HepG2 (cell line): Measurements from ENCODE around the gene PARVB. TPM values are rescaled to one million over a fixed set of nuclear protein-coding genes. Genes with fewer than 3 reads are reported as not detected.

Experiments used
- ATAC-seq: fragments of 200-7000 bp; cut with Tn5 transposase; 3 replicates; pipeline ENCODE4 v1.9.1; 2020; ENCODE audit warnings: mild to moderate bottlenecking, moderate library complexity
- BruUV-seq: library from RNA; stranded (reverse); fragments of 400-500 nt; replicated peaks from 2 replicates; lab custom pipeline; 2021; lab: Mats Ljungman, UMichigan
- CTCF ChIA-PET: fragments of 300-600 bp; formaldehyde crosslinking; extraction: SDS; loops from one replicate; lab custom pipeline; 2021; ENCODE audit warnings: low total read pairs, inconsistent platforms, low intra/inter-chr PET ratio; lab: Yijun Ruan, JAX
- POLR2A ChIA-PET: fragments of 350-600 bp; sonication (Branson Sonifier 250); formaldehyde crosslinking; loops from one replicate; lab custom pipeline; 2020; ENCODE audit warnings: antibody characterized with exemption, inconsistent platforms; lab: Yijun Ruan, JAX
- DNase-seq: peaks from one replicate; pipeline ENCODE4 v3.0.0-alpha.2; 2015; ENCODE audit warnings: low spot score
- FAIRE-seq: peaks from 3 replicates; lab custom pipeline; 2011; peaks lifted over from hg19 to GRCh38; lab: Jason Lieb, UNC
- H2AFZ ChIP-seq: one replicate; pipeline ENCODE4 v1.6.1; 2011; ENCODE audit warnings: low read length, inconsistent platforms
- H3K27ac ChIP-seq: fragments of 300-600 bp; 3 replicates; pipeline ENCODE4 v1.8.0; 2011; ENCODE audit warnings: mixed run types, mild to moderate bottlenecking, mixed read lengths, low read length, inconsistent platforms; ENCODE audit not compliant: insufficient read depth; ENCODE audit errors: extremely low read length
- H3K27me3 ChIP-seq, 2 experiments: fragments of 200-600 bp in 1 of 2; 2 replicates in 1 of 2; 3 replicates in 1 of 2; pipeline versions ENCODE4 v1.6.0 to v1.8.0; 2011; ENCODE audit warnings: low read length in 2 of 2, mild to moderate bottlenecking in 2 of 2, moderate library complexity in 2 of 2, inconsistent platforms in 1 of 2; ENCODE audit not compliant: insufficient read depth in 2 of 2, control insufficient read depth in 1 of 2
- H3K36me3 ChIP-seq, 2 experiments: fragments of 200-600 bp in 1 of 2; replicated peaks in 1 of 2; 2 replicates in 1 of 2; 3 replicates in 1 of 2; pipeline versions ENCODE4 v1.5.1 to v1.8.0; 2011; ENCODE audit warnings: low read length in 2 of 2, inconsistent platforms in 1 of 2; ENCODE audit not compliant: insufficient read depth in 2 of 2, control insufficient read depth in 1 of 2
- H3K4me1 ChIP-seq: 2 replicates; pipeline ENCODE4 v1.5.1; 2012; ENCODE audit warnings: low read length, inconsistent platforms; ENCODE audit not compliant: insufficient read depth
- H3K4me2 ChIP-seq: 2 replicates; pipeline ENCODE4 v1.6.0; 2011; ENCODE audit warnings: low read depth, low read length, inconsistent platforms
- H3K4me3 ChIP-seq, 3 experiments: fragments of 200-600 bp in 1 of 3; sonication (generic), shearing (Covaris generic) in 1 of 3; replicated peaks in 1 of 3; 2 replicates each; pipeline ENCODE4 v1.5.1; 2011 to 2016; ENCODE audit warnings: low read length in 3 of 3, inconsistent platforms in 2 of 3, low read depth in 2 of 3, mild to moderate bottlenecking in 2 of 3, control low read depth in 1 of 3, mixed read lengths in 1 of 3; ENCODE audit not compliant: insufficient read depth in 1 of 3
- H3K79me2 ChIP-seq: one replicate; pipeline ENCODE4 v1.6.1; 2011; ENCODE audit warnings: low read length, inconsistent platforms; ENCODE audit not compliant: insufficient read depth
- H3K9ac ChIP-seq: 2 replicates; pipeline ENCODE4 v1.6.0; 2011; ENCODE audit warnings: mild to moderate bottlenecking, low read depth, low read length, inconsistent platforms; ENCODE audit not compliant: insufficient read depth
- H3K9me3 ChIP-seq: 2 replicates; pipeline ENCODE4 v1.5.1; 2012; ENCODE audit warnings: mild to moderate bottlenecking, low read length
- H4K20me1 ChIP-seq: 2 replicates; pipeline ENCODE4 v1.6.0; 2011; ENCODE audit warnings: inconsistent platforms, mild to moderate bottlenecking, low read length, moderate library complexity; ENCODE audit not compliant: insufficient read depth
- SRSF1 ChIP-seq: fragments of 200-400 bp; formaldehyde crosslinking; optimal IDR thresholded peaks from 2 replicates; pipeline ENCODE3; 2017; ENCODE audit warnings: mild to moderate bottlenecking, low read depth, low read length, moderate library complexity
- YEATS4 ChIP-seq: sonication (generic); formaldehyde crosslinking; IDR thresholded peaks from 2 replicates; pipeline ENCODE4 v1.4.0; 2020; ENCODE audit warnings: missing genetic modification reagents, borderline replicate concordance
- ZNF121 ChIP-seq: sonication (generic); formaldehyde crosslinking; IDR thresholded peaks from 2 replicates; pipeline ENCODE4 v1.5.0; 2020; ENCODE audit warnings: mild to moderate bottlenecking, missing genetic modification reagents
- WGBS: methylation state at CpG from one replicate; pipeline ENCODE4 v1.1.6; 2017; ENCODE audit warnings: low lambda C conversion rate; 5-methylcytosine and 5-hydroxymethylcytosine counted together
- in situ Hi-C: cut with HindIII; loops from 2 replicates; pipeline ENCODE4 v1.10.0; 2017; ENCODE audit warnings: low pct_unique_long_range_greater_than_20kb; ENCODE audit not compliant: extremely low pct_ligation_motif_present
- intact Hi-C: fragments of 100-400 bp; cut with micrococcal nuclease; formaldehyde crosslinking; loops from one replicate; pipeline ENCODE4 v1.10.0; 2022; ENCODE audit not compliant: unreplicated experiment
- polyA plus RNA-seq, 8 experiments: library from polyadenylated mRNA; depleted of rRNA in 3 of 8; stranded (reverse) in 7 of 8; unstranded in 1 of 8; fragments of >200 nt; fragmentation: Illumina TruSeq in 4 of 8; extraction: Trizol in 4 of 8; gene quantifications; 2 replicates each; pipeline versions ENCODE4 v1.2.1 to v1.2.3, GENCODE V29; 2011 to 2016; ENCODE audit warnings: low read depth in 4 of 8, missing spikeins in 1 of 8, mixed read lengths in 1 of 8; ENCODE audit not compliant: insufficient read depth in 1 of 8
- total RNA-seq, 5 experiments: library from RNA; depleted of rRNA; stranded (reverse); fragments of >200 nt; fragmentation: Illumina TruSeq; extraction: Trizol; gene quantifications; 2 replicates each; pipeline ENCODE4 v1.2.3, GENCODE V29; 2016; ENCODE audit warnings: low read depth in 1 of 5
- TF ChIP-seq, protein P1 (sequence below): sonication (generic); formaldehyde crosslinking; IDR thresholded peaks from 2 replicates; pipeline ENCODE4 v1.4.0; 2020; ENCODE audit warnings: missing genetic modification reagents, borderline replicate concordance
- TF ChIP-seq, protein P2 (sequence below): sonication (generic); formaldehyde crosslinking; IDR thresholded peaks from 2 replicates; pipeline ENCODE4 v1.4.0; 2020; ENCODE audit warnings: mild to moderate bottlenecking, low read depth, missing genetic modification reagents

Gene PARVB
- total and polyA plus RNA-seq, 2 of the 13 experiments (the other 11 are each of a cell fraction or from before 2014, with no cell fraction given), result 0.11 to 0.15 TPM

DNA sequence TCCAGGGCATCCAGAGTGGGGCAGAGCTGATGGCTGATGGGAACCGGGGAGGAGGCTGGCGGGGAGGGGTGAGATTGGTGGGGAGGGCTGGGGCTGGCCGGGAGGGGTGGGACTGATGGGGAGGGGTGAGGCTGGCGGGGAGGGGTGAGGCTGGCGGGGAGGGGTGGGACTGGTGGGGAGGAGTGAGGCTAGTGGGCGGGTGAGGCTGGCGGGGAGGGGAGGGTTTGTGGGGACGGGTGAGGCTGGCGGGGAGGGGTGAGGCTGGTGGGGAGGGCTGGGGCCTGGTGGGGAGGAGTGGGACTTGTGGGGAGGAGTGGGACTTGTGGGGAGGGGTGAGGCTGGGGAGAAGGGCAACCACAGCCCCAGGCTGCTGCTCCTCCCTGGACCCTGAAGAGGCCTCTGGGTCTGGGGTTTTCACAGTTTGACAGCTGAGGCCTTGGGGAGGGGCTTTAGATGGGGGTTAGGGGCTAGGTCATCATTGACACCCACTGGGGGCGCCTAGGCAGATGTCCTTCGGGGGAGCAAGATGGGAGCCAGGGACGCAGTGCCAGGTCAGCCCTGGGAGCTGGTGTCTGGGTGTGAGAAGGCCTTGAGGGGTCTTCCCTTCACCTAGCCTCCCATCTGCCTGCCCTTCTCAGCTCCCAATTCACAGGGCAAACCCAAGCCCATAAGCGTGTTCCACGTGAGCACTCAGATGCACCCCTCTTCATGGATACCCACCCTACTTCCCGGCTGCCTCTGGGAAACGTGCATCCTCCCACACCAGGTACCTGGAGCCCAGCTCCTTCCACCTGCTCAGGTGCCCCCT lies 183.3 kb downstream of the PARVB start:
- H3K79me2 ChIP-seq, result no peaks in the 10 kb centered on the region
- 29% methylated on average over 9 of the region's 16 CpGs for WGBS
- no peak overlapping the region for H3K9ac ChIP-seq
- no peaks in the 10 kb centered on the region for H3K36me3 ChIP-seq
- intact Hi-C loops, result no loop called here
- BruUV-seq, result no TSS peak
- H3K27ac ChIP-seq, result no peak overlapping the region
- no peak overlapping the region for H3K4me3 ChIP-seq
- H3K9me3 ChIP-seq, result no peaks in the 10 kb centered on the region
- CTCF ChIA-PET, result no interaction called here
- H4K20me1 ChIP-seq, result no peaks in the 10 kb centered on the region
- DNase-seq (no peak), ATAC-seq (no peak), FAIRE-seq (no peak)
- POLR2A ChIA-PET, result no interaction called here
- TF ChIP-seq SRSF1 (no peak), ZNF121 (no peak), YEATS4 (CRISPR knock-in tag) (no peak)
- TF ChIP-seq, protein P1, sequence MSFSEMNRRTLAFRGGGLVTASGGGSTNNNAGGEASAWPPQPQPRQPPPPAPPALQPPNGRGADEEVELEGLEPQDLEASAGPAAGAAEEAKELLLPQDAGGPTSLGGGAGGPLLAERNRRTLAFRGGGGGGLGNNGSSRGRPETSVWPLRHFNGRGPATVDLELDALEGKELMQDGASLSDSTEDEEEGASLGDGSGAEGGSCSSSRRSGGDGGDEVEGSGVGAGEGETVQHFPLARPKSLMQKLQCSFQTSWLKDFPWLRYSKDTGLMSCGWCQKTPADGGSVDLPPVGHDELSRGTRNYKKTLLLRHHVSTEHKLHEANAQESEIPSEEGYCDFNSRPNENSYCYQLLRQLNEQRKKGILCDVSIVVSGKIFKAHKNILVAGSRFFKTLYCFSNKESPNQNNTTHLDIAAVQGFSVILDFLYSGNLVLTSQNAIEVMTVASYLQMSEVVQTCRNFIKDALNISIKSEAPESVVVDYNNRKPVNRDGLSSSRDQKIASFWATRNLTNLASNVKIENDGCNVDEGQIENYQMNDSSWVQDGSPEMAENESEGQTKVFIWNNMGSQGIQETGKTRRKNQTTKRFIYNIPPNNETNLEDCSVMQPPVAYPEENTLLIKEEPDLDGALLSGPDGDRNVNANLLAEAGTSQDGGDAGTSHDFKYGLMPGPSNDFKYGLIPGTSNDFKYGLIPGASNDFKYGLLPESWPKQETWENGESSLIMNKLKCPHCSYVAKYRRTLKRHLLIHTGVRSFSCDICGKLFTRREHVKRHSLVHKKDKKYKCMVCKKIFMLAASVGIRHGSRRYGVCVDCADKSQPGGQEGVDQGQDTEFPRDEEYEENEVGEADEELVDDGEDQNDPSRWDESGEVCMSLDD, result no peak
- TF ChIP-seq, protein P2, sequence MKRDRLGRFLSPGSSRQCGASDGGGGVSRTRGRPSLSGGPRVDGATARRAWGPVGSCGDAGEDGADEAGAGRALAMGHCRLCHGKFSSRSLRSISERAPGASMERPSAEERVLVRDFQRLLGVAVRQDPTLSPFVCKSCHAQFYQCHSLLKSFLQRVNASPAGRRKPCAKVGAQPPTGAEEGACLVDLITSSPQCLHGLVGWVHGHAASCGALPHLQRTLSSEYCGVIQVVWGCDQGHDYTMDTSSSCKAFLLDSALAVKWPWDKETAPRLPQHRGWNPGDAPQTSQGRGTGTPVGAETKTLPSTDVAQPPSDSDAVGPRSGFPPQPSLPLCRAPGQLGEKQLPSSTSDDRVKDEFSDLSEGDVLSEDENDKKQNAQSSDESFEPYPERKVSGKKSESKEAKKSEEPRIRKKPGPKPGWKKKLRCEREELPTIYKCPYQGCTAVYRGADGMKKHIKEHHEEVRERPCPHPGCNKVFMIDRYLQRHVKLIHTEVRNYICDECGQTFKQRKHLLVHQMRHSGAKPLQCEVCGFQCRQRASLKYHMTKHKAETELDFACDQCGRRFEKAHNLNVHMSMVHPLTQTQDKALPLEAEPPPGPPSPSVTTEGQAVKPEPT (CRISPR knock-in tag), result no peak
- H3K27me3 ChIP-seq, result peaks cover 0 to 16% of the 10 kb centered on the region in 2 experiments; a peak in 4 of 5 replicates
- no peak overlapping the region for H3K4me2 ChIP-seq
- in situ Hi-C loops, result no loop called here
- H3K4me1 ChIP-seq, result no peaks in the 10 kb centered on the region
- H2AFZ ChIP-seq, result no peak overlapping the region
